Smooth muscle cell (in vitro differentiated cells): Measurements from ENCODE around the gene SPATA17. TPM values are rescaled to one million over a fixed set of nuclear protein-coding genes. Genes with fewer than 3 reads are reported as not detected.

Source experiments
- DNase-seq: peaks from one replicate; lab custom pipeline; 2025; ENCODE audit not compliant: unreplicated experiment; lab: John Stamatoyannopoulos, UW
- H2AFZ ChIP-seq: fragments of 200-600 bp; sonication (generic); 2 replicates; pipeline ENCODE4 v1.6.0; 2016; ENCODE audit warnings: antibody characterized with exemption, low read depth, mild to moderate bottlenecking
- H3F3A ChIP-seq: fragments of 200-600 bp; sonication (generic); 2 replicates; pipeline ENCODE4 v1.6.0; 2017; ENCODE audit warnings: antibody characterized with exemption, low read depth
- H3K27ac ChIP-seq: fragments of 200-600 bp; sonication (generic); 2 replicates; pipeline ENCODE4 v1.5.1; 2016; ENCODE audit warnings: low read depth, mild to moderate bottlenecking
- H3K27me3 ChIP-seq: fragments of 200-600 bp; sonication (generic); 2 replicates; pipeline ENCODE4 v1.6.1; 2016; ENCODE audit warnings: low read depth, mild to moderate bottlenecking
- H3K36me3 ChIP-seq: fragments of 200-600 bp; sonication (generic); 2 replicates; pipeline ENCODE4 v1.5.1; 2016; ENCODE audit warnings: low read depth
- H3K4me1 ChIP-seq: fragments of 200-600 bp; sonication (generic); 2 replicates; pipeline ENCODE4 v1.5.1; 2016; ENCODE audit warnings: low read depth
- H3K4me2 ChIP-seq: fragments of 200-600 bp; sonication (generic); 2 replicates; pipeline ENCODE4 v1.6.0; 2016; ENCODE audit warnings: mild to moderate bottlenecking
- H3K4me3 ChIP-seq: fragments of 200-600 bp; sonication (generic); 2 replicates; pipeline ENCODE4 v1.5.1; 2016; ENCODE audit warnings: mild to moderate bottlenecking
- H3K79me2 ChIP-seq: fragments of 200-600 bp; sonication (generic); 2 replicates; pipeline ENCODE4 v1.6.0; 2016; ENCODE audit warnings: low read depth, mild to moderate bottlenecking
- H3K9ac ChIP-seq: fragments of 200-600 bp; sonication (generic); 2 replicates; pipeline ENCODE4 v1.6.0; 2016; ENCODE audit warnings: low read depth
- H3K9me3 ChIP-seq: fragments of 200-600 bp; sonication (generic); replicated peaks from 2 replicates; pipeline ENCODE4 v1.5.1; 2016; ENCODE audit warnings: low read depth
- H4K20me1 ChIP-seq: fragments of 200-600 bp; sonication (generic); 2 replicates; pipeline ENCODE4 v1.6.0; 2016; ENCODE audit warnings: low read depth
- CTCF ChIP-seq: fragments of 200-600 bp; sonication (generic); IDR thresholded peaks from 2 replicates; pipeline ENCODE4 v1.5.1; 2017; ENCODE audit warnings: borderline replicate concordance, mild to moderate bottlenecking, antibody characterized with exemption; ENCODE audit not compliant: insufficient read depth, poor library complexity, severe bottlenecking
- WGBS: methylation state at CpG from one replicate; pipeline ENCODE4 v1.1.7; 2016; ENCODE audit warnings: low lambda C conversion rate; 5-methylcytosine and 5-hydroxymethylcytosine counted together
- polyA plus RNA-seq: library from polyadenylated mRNA; unstranded; fragments of >200 nt; fragmentation: Nextera tagmentation; extraction: Ambion mirVana; gene quantifications from 2 replicates; pipeline ENCODE4 v1.2.1, GENCODE V29; 2016
- total RNA-seq: library from RNA; depleted of rRNA; stranded (reverse); fragments of >200 nt; gene quantifications from 2 replicates; pipeline ENCODE4 v1.2.3, GENCODE V29; 2014

The SPATA17 gene
- total and polyA plus RNA-seq, 2 experiments from 2014 or later, result 0.13 to 1.6 TPM

DNA sequence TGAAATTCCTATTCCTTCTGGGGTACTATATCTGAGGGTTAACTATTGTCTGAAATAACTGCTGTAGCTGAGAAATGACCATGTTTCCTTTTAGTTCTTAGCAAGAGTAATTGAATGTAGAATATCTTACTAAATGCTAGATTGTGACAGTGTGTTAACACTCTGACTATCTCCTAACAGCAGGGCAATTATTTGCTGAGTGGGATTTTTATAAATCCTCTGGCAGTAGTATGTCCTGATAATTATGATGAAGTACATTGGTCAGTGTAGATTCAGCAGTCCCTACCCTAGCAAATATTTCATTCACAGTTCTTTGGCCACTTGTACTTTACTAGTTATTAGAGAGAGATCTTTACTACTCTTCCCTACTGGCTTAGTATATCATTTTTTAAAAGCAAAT, 138.6 kb downstream of the SPATA17 start:
- H3K27ac ChIP-seq, result no peak overlapping the region
- no peaks in the 10 kb centered on the region for H3K79me2 ChIP-seq
- no peak overlapping the region for H2AFZ ChIP-seq
- H3K36me3 ChIP-seq, result no peaks in the 10 kb centered on the region
- H3K9me3 ChIP-seq, result no peaks in the 10 kb centered on the region
- no peak overlapping the region for H3K9ac ChIP-seq
- no peak overlapping the region for H3K4me3 ChIP-seq
- no peak for DNase-seq
- no peaks in the 10 kb centered on the region for H3K4me1 ChIP-seq
- H3K4me2 ChIP-seq, result no peak overlapping the region
- no peak for TF ChIP-seq CTCF
- H3F3A ChIP-seq, result no peaks in the 10 kb centered on the region
- no peaks in the 10 kb centered on the region for H4K20me1 ChIP-seq
- H3K27me3 ChIP-seq, result no peaks in the 10 kb centered on the region

DNA sequence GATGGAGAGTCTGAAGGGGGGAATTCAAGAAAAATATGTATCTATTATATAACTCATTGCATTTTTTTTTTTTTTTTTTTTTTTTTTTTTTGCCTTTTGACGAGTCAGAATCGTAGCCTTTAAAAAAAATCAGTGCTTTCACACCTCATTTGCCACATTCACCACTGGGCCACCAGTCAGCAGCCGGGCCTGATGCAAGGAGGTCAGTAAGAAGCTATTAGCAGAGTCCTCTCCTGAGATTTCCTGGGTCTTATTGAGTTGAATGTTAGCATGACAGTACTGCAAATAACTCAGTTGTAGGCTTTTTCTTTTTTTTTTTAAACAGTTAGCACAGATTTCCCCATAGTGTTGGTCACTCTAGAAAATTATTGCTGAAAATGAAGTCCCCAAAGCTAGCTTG, 139.8 kb downstream of the SPATA17 start:
- TF ChIP-seq CTCF, result no peak

GRCh38 chr1:217776693-217777092, 145.5 kb downstream of the SPATA17 start:
- no peak overlapping the region for H3K4me3 ChIP-seq
- no peaks in the 10 kb centered on the region for H3F3A ChIP-seq

More for the DNA sequence above, 139.8 kb downstream of the SPATA17 start:
- Histone ChIP-seq H2AFZ (no peak overlapping the region), H3K27ac (no peak overlapping the region), H3K9ac (no peak overlapping the region), H3K27me3 (no peaks in the 10 kb centered on the region), H3K79me2 (no peaks in the 10 kb centered on the region), H3K4me2 (no peak overlapping the region), H3K36me3 (no peaks in the 10 kb centered on the region), H4K20me1 (no peaks in the 10 kb centered on the region), H3F3A (no peaks in the 10 kb centered on the region), H3K4me3 (no peak overlapping the region), H3K9me3 (no peaks in the 10 kb centered on the region), H3K4me1 (no peaks in the 10 kb centered on the region)
- DNase-seq, result no peak
- WGBS, result 59% methylated on average over 3 of the region's 3 CpGs

More at GRCh38 chr1:217776693-217777092, 145.5 kb downstream of the SPATA17 start:
- Histone ChIP-seq H4K20me1 (no peaks in the 10 kb centered on the region), H3K27me3 (no peaks in the 10 kb centered on the region), H3K9ac (no peak overlapping the region), H3K27ac (no peak overlapping the region), H2AFZ (no peak overlapping the region), H3K9me3 (no peaks in the 10 kb centered on the region), H3K4me2 (no peak overlapping the region), H3K79me2 (no peaks in the 10 kb centered on the region), H3K36me3 (no peaks in the 10 kb centered on the region), H3K4me1 (no peaks in the 10 kb centered on the region)
- TF ChIP-seq CTCF, result no peak
- DNase-seq, result no peak
- WGBS, result 92% methylated on average over 5 of the region's 5 CpGs
